ENCODE results near the gene RASA3. TPM values are rescaled to one million over a fixed set of nuclear protein-coding genes. Genes with fewer than 3 reads are reported as not detected.

Gene RASA3
- total RNA-seq, 2 donors from 2014 or later, result 4.4 to 7.2 TPM

DNA sequence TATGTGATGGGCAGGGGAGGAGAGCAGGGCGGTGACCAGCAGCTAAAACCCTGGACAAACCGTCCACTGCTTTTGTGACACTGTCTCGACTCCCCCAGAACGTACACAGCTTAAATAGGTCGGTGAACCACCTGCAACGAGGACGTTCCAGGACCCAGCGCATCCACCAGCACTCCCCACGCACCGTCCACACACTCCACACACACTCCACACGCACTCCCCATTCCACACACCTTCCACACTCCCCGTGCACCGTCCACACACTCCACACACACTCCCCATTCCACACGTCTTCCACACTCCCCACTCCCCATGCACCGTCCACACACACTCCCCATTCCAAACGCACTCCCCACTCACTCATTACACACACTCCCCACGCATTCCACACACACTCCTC lies 120.3 kb downstream of the RASA3 start:
- Histone ChIP-seq H3K9me3 (no peaks in the 10 kb centered on the region), H3K4me1 (no peaks in the 10 kb centered on the region), H3K27me3 (no peaks in the 10 kb centered on the region), H3K4me3 (no peak overlapping the region), H3K9ac (ENCODE audit: low read depth in 2 of 2, low read length in 2 of 2) (no peak overlapping the region), H3K27ac (no peak overlapping the region), H3K36me3 (no peaks in the 10 kb centered on the region)
- intact Hi-C loops (cut with DNase I), result no loop called here
- DNase-seq, result no peak
- TF ChIP-seq, protein P1, sequence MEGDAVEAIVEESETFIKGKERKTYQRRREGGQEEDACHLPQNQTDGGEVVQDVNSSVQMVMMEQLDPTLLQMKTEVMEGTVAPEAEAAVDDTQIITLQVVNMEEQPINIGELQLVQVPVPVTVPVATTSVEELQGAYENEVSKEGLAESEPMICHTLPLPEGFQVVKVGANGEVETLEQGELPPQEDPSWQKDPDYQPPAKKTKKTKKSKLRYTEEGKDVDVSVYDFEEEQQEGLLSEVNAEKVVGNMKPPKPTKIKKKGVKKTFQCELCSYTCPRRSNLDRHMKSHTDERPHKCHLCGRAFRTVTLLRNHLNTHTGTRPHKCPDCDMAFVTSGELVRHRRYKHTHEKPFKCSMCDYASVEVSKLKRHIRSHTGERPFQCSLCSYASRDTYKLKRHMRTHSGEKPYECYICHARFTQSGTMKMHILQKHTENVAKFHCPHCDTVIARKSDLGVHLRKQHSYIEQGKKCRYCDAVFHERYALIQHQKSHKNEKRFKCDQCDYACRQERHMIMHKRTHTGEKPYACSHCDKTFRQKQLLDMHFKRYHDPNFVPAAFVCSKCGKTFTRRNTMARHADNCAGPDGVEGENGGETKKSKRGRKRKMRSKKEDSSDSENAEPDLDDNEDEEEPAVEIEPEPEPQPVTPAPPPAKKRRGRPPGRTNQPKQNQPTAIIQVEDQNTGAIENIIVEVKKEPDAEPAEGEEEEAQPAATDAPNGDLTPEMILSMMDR (IDR thresholded peaks at IDR 0.05), result no peak

DNA sequence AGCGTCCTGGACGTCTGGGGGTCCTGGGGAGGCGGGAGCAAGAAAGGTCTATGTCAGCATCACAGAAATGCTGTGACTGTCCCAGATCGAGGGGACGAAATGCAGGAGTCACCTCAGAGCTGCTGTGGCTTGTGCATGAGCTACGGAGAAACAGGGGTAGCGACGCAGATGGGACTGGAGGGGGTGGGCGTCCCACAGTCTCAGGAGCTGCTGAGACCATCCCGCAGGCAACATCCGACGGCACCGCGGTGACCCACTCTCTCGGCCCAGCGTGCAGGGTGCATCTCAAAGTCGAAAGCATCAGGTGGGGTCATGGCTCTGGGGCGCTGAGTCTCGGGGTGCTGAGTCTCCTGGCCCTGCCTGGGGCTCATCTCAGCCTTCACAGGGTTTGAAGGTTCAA lies 121.2 kb downstream of the RASA3 start:
- Histone ChIP-seq H3K27ac (no peak overlapping the region), H3K4me1 (no peaks in the 10 kb centered on the region), H3K4me3 (no peak overlapping the region), H3K9ac (ENCODE audit: low read depth in 2 of 2, low read length in 2 of 2) (no peak overlapping the region), H3K27me3 (no peaks in the 10 kb centered on the region), H3K36me3 (no peaks in the 10 kb centered on the region), H3K9me3 (no peaks in the 10 kb centered on the region)
- TF ChIP-seq, protein P1 (IDR thresholded peaks at IDR 0.05), result no peak
- intact Hi-C loops (cut with DNase I), result no loop called here
- no peak for DNase-seq

DNA sequence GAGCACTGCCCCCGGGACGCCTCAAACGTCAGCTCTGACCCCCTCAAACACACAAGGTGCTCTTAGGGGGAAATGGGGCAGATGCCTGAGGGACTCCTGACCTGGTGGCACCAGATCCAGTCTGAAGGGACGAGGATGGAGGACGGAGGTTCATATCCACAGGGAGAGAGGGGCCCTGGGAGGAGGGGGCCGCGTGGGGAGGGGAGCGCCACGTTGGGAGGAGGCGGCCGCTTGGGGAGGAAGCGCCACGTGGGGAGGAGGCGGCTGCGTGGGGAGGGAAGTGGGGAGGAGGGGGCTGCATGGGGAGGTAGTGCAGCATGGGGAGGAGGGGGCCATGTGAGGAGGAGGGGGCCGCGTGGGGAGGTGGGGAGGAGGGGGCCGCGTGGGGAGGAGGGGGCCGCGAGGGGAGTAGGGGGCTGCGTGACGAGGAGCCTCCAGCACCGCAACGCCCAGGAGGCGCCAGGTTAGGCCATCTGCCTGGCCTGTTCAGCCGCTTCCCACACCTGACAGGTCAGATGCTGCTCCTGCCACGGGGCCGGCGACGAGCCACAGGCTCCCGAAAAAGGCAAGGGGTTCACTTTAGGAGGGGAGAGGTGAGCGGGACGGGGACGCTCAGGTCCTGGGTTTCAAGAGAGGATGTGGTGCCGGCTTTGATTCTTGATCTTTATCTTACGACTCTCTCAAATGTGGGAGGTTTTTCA lies 121.9 kb downstream of the RASA3 start:
- Histone ChIP-seq H3K4me1 (no peaks in the 10 kb centered on the region), H3K4me3 (no peak overlapping the region), H3K36me3 (no peaks in the 10 kb centered on the region), H3K9ac (ENCODE audit: low read depth in 2 of 2, low read length in 2 of 2) (no peak overlapping the region), H3K27ac (no peak overlapping the region), H3K27me3 (no peaks in the 10 kb centered on the region), H3K9me3 (no peaks in the 10 kb centered on the region)
- TF ChIP-seq, protein P1 (IDR thresholded peaks at IDR 0.05), result no peak
- intact Hi-C loops (cut with DNase I), result no loop called here
- no peak for DNase-seq

DNA sequence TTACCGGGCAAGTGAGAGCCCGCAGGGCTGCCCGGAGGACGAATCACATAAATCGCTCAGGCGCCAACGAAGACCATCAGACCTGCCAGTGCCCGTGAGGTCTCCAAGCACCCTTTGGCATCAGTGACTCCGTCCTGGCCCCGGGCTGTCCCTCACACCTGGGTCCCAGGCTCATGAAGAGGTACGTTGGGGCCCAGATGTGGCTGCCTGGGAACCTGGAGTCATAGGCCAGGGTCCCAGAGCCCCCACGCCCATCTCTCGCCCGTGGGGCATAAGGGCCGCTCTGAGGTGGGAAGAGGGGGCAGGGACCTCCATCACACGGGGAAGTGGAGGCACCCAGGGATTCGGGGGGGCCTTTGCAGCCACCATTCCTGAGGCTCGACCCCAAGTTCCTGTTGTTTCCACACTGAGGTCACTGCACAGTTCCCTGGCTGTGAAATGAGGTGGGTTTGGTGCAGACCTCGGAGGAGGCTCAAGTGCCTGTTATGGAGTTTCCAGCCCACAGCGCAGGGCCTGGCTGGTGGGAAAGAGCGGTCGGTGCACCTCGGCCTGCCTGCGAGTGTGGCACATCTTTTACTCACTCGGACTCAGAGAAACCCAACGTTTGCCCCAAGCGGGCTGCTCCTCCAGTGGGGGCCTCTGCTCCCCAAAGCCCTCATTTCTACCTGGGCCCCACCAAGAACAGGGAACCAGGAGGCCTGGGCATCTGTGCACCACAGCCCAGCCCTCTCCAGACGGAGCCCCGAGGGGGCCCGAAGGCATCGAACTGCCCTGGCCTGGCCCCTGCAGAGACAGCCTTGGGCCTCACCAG lies 122.6 kb downstream of the RASA3 start:
- no peaks in the 10 kb centered on the region for H3K36me3 ChIP-seq
- DNase-seq, result no peak
- TF ChIP-seq, protein P1 (IDR thresholded peaks at IDR 0.05), result no peak

DNA sequence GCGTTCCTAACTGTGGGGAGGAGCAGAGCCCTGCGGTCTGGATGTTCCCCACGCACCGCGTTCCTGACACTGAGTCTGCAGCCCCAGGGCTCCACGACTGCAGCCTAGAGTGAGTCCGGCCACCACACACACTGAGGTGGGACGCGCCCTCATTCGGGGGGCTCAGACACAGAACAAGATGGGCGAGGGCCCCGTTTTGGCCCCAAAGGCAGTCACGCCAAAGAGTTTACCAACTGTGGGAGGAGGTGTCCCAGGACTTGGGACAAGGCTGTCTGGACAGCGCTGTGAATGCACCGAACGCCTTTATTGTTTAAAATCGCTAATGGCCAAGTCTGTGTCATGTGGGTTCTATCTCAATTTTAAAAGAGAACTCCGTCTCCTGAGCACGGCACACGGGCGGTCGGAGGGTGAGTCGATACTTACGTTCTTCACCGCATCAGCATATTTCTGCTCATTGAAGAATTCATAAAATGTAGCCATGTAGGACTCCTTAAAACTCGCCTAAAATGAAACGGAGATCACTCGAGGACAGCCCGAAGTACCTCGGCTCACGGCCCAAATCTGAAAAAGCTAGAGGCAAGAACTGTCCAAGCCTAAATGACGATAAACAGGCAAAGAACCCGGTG lies 123.3 kb downstream of the RASA3 start:
- Histone ChIP-seq H3K27me3 (no peaks in the 10 kb centered on the region), H3K4me1 (no peaks in the 10 kb centered on the region), H3K4me3 (no peak overlapping the region), H3K27ac (no peak overlapping the region), H3K9ac (ENCODE audit: low read depth in 2 of 2, low read length in 2 of 2) (no peak overlapping the region), H3K9me3 (no peaks in the 10 kb centered on the region), H3K36me3 (no peaks in the 10 kb centered on the region)
- no peak for DNase-seq
- intact Hi-C loops (cut with DNase I), result no loop called here
- TF ChIP-seq, protein P1 (IDR thresholded peaks at IDR 0.05), result no peak

More for the DNA sequence above, 122.6 kb downstream of the RASA3 start:
- H3K9me3 ChIP-seq, result no peaks in the 10 kb centered on the region
- no peak overlapping the region for H3K4me3 ChIP-seq
- H3K4me1 ChIP-seq, result no peaks in the 10 kb centered on the region
- H3K9ac ChIP-seq (ENCODE audit: low read depth in 2 of 2, low read length in 2 of 2), result no peak overlapping the region
- H3K27ac ChIP-seq, result no peak overlapping the region
- intact Hi-C loops (cut with DNase I), result no loop called here
- no peaks in the 10 kb centered on the region for H3K27me3 ChIP-seq

Measured in colonic mucosa (tissue), 4 donors.